ENCODE results near the gene RXRA.

RXRA gene

GRCh38 chr9:134379831-134380365 is 53.6 kb downstream of the RXRA start:
- H3K23ac ChIP-seq (ENCODE audit: low read length in 2 of 2) = no peak overlapping the region
- H3K27me3 ChIP-seq (ENCODE audit: control insufficient read depth in 1 of 2, insufficient read depth in 1 of 2, low read length in 2 of 2) = no peaks in the 10 kb centered on the region
- no peak overlapping the region for H3K4me3 ChIP-seq (ENCODE audit: insufficient read depth in 1 of 2, low read depth in 1 of 2, low read length in 2 of 2)
- no peak overlapping the region for H2BK15ac ChIP-seq (ENCODE audit: low read depth, poor library complexity, severe bottlenecking)
- H3K14ac ChIP-seq (ENCODE audit: low read length in 2 of 2) = peak overlapping the region in 1 of 2 experiments; percentile 5
- H3K18ac ChIP-seq (ENCODE audit: low read depth in 1 of 2, low read length in 2 of 2) = no peak overlapping the region
- no peaks in the 10 kb centered on the region for H3K9me3 ChIP-seq (ENCODE audit: control insufficient read depth, low read length)
- H4K91ac ChIP-seq (ENCODE audit: low read length) = peak overlapping the region; percentile 9
- no peak overlapping the region for H3K4ac ChIP-seq (ENCODE audit: low read depth in 1 of 2, low read length in 2 of 2)
- peak overlapping the region; percentile 66 for H3K27ac ChIP-seq (ENCODE audit: low read length, poor library complexity, severe bottlenecking)
- H2AFZ ChIP-seq (ENCODE audit: low read depth, low read length) = no peak overlapping the region
- peak overlapping the region; percentile 23 for H3K4me2 ChIP-seq (ENCODE audit: low read length, poor library complexity, severe bottlenecking)
- H3K4me1 ChIP-seq (ENCODE audit: control insufficient read depth, insufficient read depth, low read depth, low read length) = peaks cover 93% of the 10 kb centered on the region
- peaks cover 0 to 4% of the 10 kb centered on the region in 2 experiments for H3K36me3 ChIP-seq (ENCODE audit: control insufficient read depth in 1 of 2, insufficient read depth in 2 of 2, low read depth in 1 of 2, low read length in 2 of 2)
- H4K8ac ChIP-seq (ENCODE audit: low read length) = no peak overlapping the region
- no peak overlapping the region for H2BK12ac ChIP-seq (ENCODE audit: low read length in 2 of 2)
- no peak for DNase-seq
- WGBS = 78% methylated on average over 20 of the region's 21 CpGs
- peaks cover 46% of the 10 kb centered on the region for H3K79me1 ChIP-seq (replicated peaks; ENCODE audit: low read length, poor library complexity, severe bottlenecking)
- H2BK120ac ChIP-seq (ENCODE audit: low read depth, low read length) = no peak overlapping the region
- peak overlapping the region; percentile 12 for H3K9ac ChIP-seq (ENCODE audit: low read length)
- H2AK5ac ChIP-seq (ENCODE audit: low read length, severe bottlenecking) = peak overlapping the region; percentile 93
- H2BK5ac ChIP-seq (ENCODE audit: low read depth, low read length, poor library complexity, severe bottlenecking) = peak overlapping the region; percentile 75

GRCh38 chr9:134380542-134381271 is 54.5 kb downstream of the RXRA start:
- Histone ChIP-seq H2BK5ac (ENCODE audit: low read depth, low read length, poor library complexity, severe bottlenecking) (peak overlapping the region; percentile 36), H3K27me3 (ENCODE audit: control insufficient read depth in 1 of 2, insufficient read depth in 1 of 2, low read length in 2 of 2) (no peaks in the 10 kb centered on the region), H4K91ac (ENCODE audit: low read length) (peak overlapping the region; percentile 28), H3K14ac (ENCODE audit: low read length in 2 of 2) (peak overlapping the region in 1 of 2 experiments; percentile 53), H3K23ac (ENCODE audit: low read length in 2 of 2) (no peak overlapping the region), H3K4me2 (ENCODE audit: low read length, poor library complexity, severe bottlenecking) (no peak overlapping the region), H2BK15ac (ENCODE audit: low read depth, poor library complexity, severe bottlenecking) (no peak overlapping the region), H4K8ac (ENCODE audit: low read length) (no peak overlapping the region), H3K9ac (ENCODE audit: low read length) (no peak overlapping the region), H3K4me3 (ENCODE audit: insufficient read depth in 1 of 2, low read depth in 1 of 2, low read length in 2 of 2) (no peak overlapping the region), H2BK120ac (ENCODE audit: low read depth, low read length) (no peak overlapping the region), H3K9me3 (ENCODE audit: control insufficient read depth, low read length) (no peaks in the 10 kb centered on the region), H2AK5ac (ENCODE audit: low read length, severe bottlenecking) (peak overlapping the region; percentile 95), H3K79me1 (replicated peaks; ENCODE audit: low read length, poor library complexity, severe bottlenecking) (peaks cover 49% of the 10 kb centered on the region), H2AFZ (ENCODE audit: low read depth, low read length) (no peak overlapping the region), H3K36me3 (ENCODE audit: control insufficient read depth in 1 of 2, insufficient read depth in 2 of 2, low read depth in 1 of 2, low read length in 2 of 2) (peaks cover 0 to 11% of the 10 kb centered on the region in 2 experiments), H3K27ac (ENCODE audit: low read length, poor library complexity, severe bottlenecking) (no peak overlapping the region), H3K18ac (ENCODE audit: low read depth in 1 of 2, low read length in 2 of 2) (no peak overlapping the region), H3K4ac (ENCODE audit: low read depth in 1 of 2, low read length in 2 of 2) (peak overlapping the region in 1 of 2 experiments; percentile 26), H2BK12ac (ENCODE audit: low read length in 2 of 2) (peak overlapping the region in 1 of 2 experiments; percentile 24), H3K4me1 (ENCODE audit: control insufficient read depth, insufficient read depth, low read depth, low read length) (peaks cover 90% of the 10 kb centered on the region)
- DNase-seq = no peak
- WGBS = 93% methylated on average over 16 of the region's 16 CpGs

GRCh38 chr9:134381272-134381661 is 55.0 kb downstream of the RXRA start:
- Histone ChIP-seq H3K4me3 (ENCODE audit: insufficient read depth in 1 of 2, low read depth in 1 of 2, low read length in 2 of 2) (no peak overlapping the region), H3K18ac (ENCODE audit: low read depth in 1 of 2, low read length in 2 of 2) (no peak overlapping the region), H3K27ac (ENCODE audit: low read length, poor library complexity, severe bottlenecking) (no peak overlapping the region), H3K14ac (ENCODE audit: low read length in 2 of 2) (no peak overlapping the region), H2AK5ac (ENCODE audit: low read length, severe bottlenecking) (peak overlapping the region; percentile 95), H2BK5ac (ENCODE audit: low read depth, low read length, poor library complexity, severe bottlenecking) (peak overlapping the region; percentile 10), H2AFZ (ENCODE audit: low read depth, low read length) (no peak overlapping the region), H3K9me3 (ENCODE audit: control insufficient read depth, low read length) (no peaks in the 10 kb centered on the region), H3K23ac (ENCODE audit: low read length in 2 of 2) (no peak overlapping the region), H3K4ac (ENCODE audit: low read depth in 1 of 2, low read length in 2 of 2) (peak overlapping the region in 1 of 2 experiments; percentile 26), H3K4me2 (ENCODE audit: low read length, poor library complexity, severe bottlenecking) (no peak overlapping the region), H3K4me1 (ENCODE audit: control insufficient read depth, insufficient read depth, low read depth, low read length) (peaks cover 85% of the 10 kb centered on the region), H2BK15ac (ENCODE audit: low read depth, poor library complexity, severe bottlenecking) (no peak overlapping the region), H2BK120ac (ENCODE audit: low read depth, low read length) (no peak overlapping the region), H2BK12ac (ENCODE audit: low read length in 2 of 2) (no peak overlapping the region), H3K9ac (ENCODE audit: low read length) (no peak overlapping the region), H3K27me3 (ENCODE audit: control insufficient read depth in 1 of 2, insufficient read depth in 1 of 2, low read length in 2 of 2) (no peaks in the 10 kb centered on the region), H4K91ac (ENCODE audit: low read length) (peak overlapping the region; percentile 29), H4K8ac (ENCODE audit: low read length) (no peak overlapping the region), H3K36me3 (ENCODE audit: control insufficient read depth in 1 of 2, insufficient read depth in 2 of 2, low read depth in 1 of 2, low read length in 2 of 2) (peaks cover 0 to 16% of the 10 kb centered on the region in 2 experiments), H3K79me1 (replicated peaks; ENCODE audit: low read length, poor library complexity, severe bottlenecking) (peaks cover 54% of the 10 kb centered on the region)
- no peak for DNase-seq
- WGBS = 92% methylated on average over 7 of the region's 7 CpGs

- no peak overlapping the region for H3K9ac ChIP-seq (ENCODE audit: low read length)
- H3K4ac ChIP-seq (ENCODE audit: low read depth in 1 of 2, low read length in 2 of 2) = no peak overlapping the region
- H3K4me3 ChIP-seq (ENCODE audit: insufficient read depth in 1 of 2, low read depth in 1 of 2, low read length in 2 of 2) = no peak overlapping the region
- no peak for DNase-seq
- no peaks in the 10 kb centered on the region for H3K9me3 ChIP-seq (ENCODE audit: control insufficient read depth, low read length)
- H3K36me3 ChIP-seq (ENCODE audit: control insufficient read depth in 1 of 2, insufficient read depth in 2 of 2, low read depth in 1 of 2, low read length in 2 of 2) = peaks cover 0 to 18% of the 10 kb centered on the region in 2 experiments
- peaks cover 80% of the 10 kb centered on the region for H3K4me1 ChIP-seq (ENCODE audit: control insufficient read depth, insufficient read depth, low read depth, low read length)
- H3K18ac ChIP-seq (ENCODE audit: low read depth in 1 of 2, low read length in 2 of 2) = no peak overlapping the region
- H3K4me2 ChIP-seq (ENCODE audit: low read length, poor library complexity, severe bottlenecking) = no peak overlapping the region
- H3K27me3 ChIP-seq (ENCODE audit: control insufficient read depth in 1 of 2, insufficient read depth in 1 of 2, low read length in 2 of 2) = no peaks in the 10 kb centered on the region
- no peak overlapping the region for H2BK120ac ChIP-seq (ENCODE audit: low read depth, low read length)
- H3K27ac ChIP-seq (ENCODE audit: low read length, poor library complexity, severe bottlenecking) = no peak overlapping the region
- H2BK15ac ChIP-seq (ENCODE audit: low read depth, poor library complexity, severe bottlenecking) = no peak overlapping the region
- no peak overlapping the region for H2AFZ ChIP-seq (ENCODE audit: low read depth, low read length)
- WGBS = 85% methylated on average over 18 of the region's 21 CpGs
- peak overlapping the region in 1 of 2 experiments; percentile 30 for H3K14ac ChIP-seq (ENCODE audit: low read length in 2 of 2)
- no peak overlapping the region for H4K8ac ChIP-seq (ENCODE audit: low read length)
- H2BK5ac ChIP-seq (ENCODE audit: low read depth, low read length, poor library complexity, severe bottlenecking) = no peak overlapping the region
- peak overlapping the region; percentile 62 for H2AK5ac ChIP-seq (ENCODE audit: low read length, severe bottlenecking)
- H3K79me1 ChIP-seq (replicated peaks; ENCODE audit: low read length, poor library complexity, severe bottlenecking) = peaks cover 55% of the 10 kb centered on the region
- H4K91ac ChIP-seq (ENCODE audit: low read length) = peak overlapping the region; percentile 25
- H3K23ac ChIP-seq (ENCODE audit: low read length in 2 of 2) = no peak overlapping the region
- H2BK12ac ChIP-seq (ENCODE audit: low read length in 2 of 2) = no peak overlapping the region
Observed at GRCh38 chr9:134381671-134382516, 55.6 kb downstream of the RXRA start.

Data from mesenchymal stem cell (in vitro differentiated cells and primary cell).